ENCODE measurements around the gene FIS1. TPM values are rescaled to one million over a fixed set of nuclear protein-coding genes. Genes with fewer than 3 reads are reported as not detected.

FIS1 gene
- total and polyA plus RNA-seq, 2 donors (not counting 1 experiment from before 2014, with no cell fraction given) = 95.5 to 245 TPM

DNA sequence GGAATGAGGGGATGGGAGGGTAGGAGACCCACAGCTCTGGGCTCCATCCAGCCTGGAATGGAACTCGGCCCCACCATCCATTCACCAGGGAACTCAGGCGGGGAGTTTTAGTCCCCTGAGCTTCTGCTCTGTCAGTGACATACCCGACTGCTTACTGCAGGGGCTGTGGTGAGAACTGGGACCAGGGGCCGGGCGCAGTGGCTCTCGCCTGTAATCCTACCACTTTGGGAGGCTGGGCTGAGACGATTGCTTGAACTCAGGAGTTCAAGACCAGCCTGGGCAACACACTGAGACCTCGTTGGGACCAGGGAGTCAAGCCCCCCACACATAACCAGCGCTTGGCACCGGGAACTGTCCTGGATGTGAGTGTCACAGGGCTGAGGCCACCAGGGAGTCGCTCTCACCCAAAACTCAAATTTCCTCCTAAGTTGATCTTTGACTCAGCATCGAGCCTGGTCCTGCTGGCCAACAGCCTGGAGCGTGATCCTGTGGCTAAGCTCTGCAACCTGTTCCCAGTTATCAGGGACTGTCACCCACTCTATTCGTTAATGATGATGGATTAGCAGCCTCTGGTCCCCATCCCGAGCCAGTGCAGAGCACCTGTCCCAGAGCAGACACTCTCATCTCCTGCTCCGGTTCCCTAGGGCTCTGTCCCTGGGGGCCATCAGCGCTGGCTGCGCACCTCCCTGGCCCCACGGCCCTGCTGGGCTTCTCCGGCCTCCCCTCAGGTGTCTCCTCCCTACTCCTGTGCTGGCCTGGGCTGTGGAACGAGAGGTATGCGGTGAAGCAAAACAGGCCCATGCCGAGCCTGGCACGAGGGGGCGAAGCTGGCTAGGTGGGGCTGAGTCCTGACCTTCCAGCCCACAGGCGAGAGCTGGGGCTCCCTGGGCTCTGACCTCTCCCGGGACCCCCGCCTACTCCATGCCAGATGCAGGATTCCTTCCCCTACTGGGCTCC lies 6.4 kb downstream of the FIS1 start:
- Histone ChIP-seq H3K4me1 (ENCODE audit: control insufficient read depth in 2 of 2, insufficient read depth in 2 of 2, low read length in 2 of 2) (peaks cover 1 to 14% of the 10 kb centered on the region in 2 donors), H4K20me1 (ENCODE audit: control insufficient read depth, insufficient read depth, low read length, poor library complexity, severe bottlenecking) (peaks cover 68% of the 10 kb centered on the region), H3K9ac (ENCODE audit: low read length) (no peak overlapping the region), H2AFZ (ENCODE audit: insufficient read depth, low read depth, low read length, poor library complexity, severe bottlenecking) (no peak overlapping the region), H3K36me3 (replicated peaks in 1 of 2; ENCODE audit: control extremely low read depth in 1 of 2, control insufficient read depth in 1 of 2, extremely low read depth in 1 of 2, insufficient read depth in 2 of 2, low read length in 1 of 2) (peaks cover 0 to 27% of the 10 kb centered on the region in 2 experiments), H3K4me2 (replicated peaks; ENCODE audit: low read depth, low read length, poor library complexity, severe bottlenecking) (no peak overlapping the region), H3K79me2 (ENCODE audit: control insufficient read depth, insufficient read depth, low read length) (peaks cover 45% of the 10 kb centered on the region), H3K4me3 (ENCODE audit: control extremely low read depth in 1 of 5, extremely low read depth in 1 of 5, insufficient read depth in 1 of 5, low read depth in 2 of 5, low read length in 4 of 5) (no peak overlapping the region), H3K27ac (ENCODE audit: low read length in 2 of 2) (no peak overlapping the region), H3K27me3 (replicated peaks in 1 of 4; ENCODE audit: control extremely low read depth in 1 of 4, control insufficient read depth in 3 of 4, insufficient read depth in 4 of 4, low read length in 3 of 4) (no peaks in the 10 kb centered on the region), H3K9me3 (ENCODE audit: control extremely low read depth in 1 of 3, control insufficient read depth in 2 of 3, insufficient read depth in 1 of 3, low read length in 2 of 3) (no peaks in the 10 kb centered on the region)
- Mint-ChIP-seq H3K4me3 (no peak overlapping the region), H3K4me1 (peaks cover 9% of the 10 kb centered on the region), H3K27me3 (no peaks in the 10 kb centered on the region), H3K27ac (no peak overlapping the region), H3K9me3 (ENCODE audit: insufficient read depth) (no peaks in the 10 kb centered on the region)
- ChIA-PET POLR2A (interaction anchor here (1.2 kb wide), 1 partner anchor 20 kb away, joined by 3 read pairs; the partner anchor contains the start of gene ZNHIT1), CTCF (interaction anchor here (0.6 to 1.3 kb wide), 2 partner anchors 13 to 46 kb away, joined by 3 read pairs; no protein-coding TSS in a partner anchor)
- ATAC-seq (ENCODE audit: low read depth) = no peak
- TF ChIP-seq EZH2 (IDR thresholded peaks at IDR 0.05; ENCODE audit: borderline replicate concordance, insufficient read depth, low read depth, low read length, poor library complexity, severe bottlenecking) = no peak
- TF ChIP-seq, protein P1, sequence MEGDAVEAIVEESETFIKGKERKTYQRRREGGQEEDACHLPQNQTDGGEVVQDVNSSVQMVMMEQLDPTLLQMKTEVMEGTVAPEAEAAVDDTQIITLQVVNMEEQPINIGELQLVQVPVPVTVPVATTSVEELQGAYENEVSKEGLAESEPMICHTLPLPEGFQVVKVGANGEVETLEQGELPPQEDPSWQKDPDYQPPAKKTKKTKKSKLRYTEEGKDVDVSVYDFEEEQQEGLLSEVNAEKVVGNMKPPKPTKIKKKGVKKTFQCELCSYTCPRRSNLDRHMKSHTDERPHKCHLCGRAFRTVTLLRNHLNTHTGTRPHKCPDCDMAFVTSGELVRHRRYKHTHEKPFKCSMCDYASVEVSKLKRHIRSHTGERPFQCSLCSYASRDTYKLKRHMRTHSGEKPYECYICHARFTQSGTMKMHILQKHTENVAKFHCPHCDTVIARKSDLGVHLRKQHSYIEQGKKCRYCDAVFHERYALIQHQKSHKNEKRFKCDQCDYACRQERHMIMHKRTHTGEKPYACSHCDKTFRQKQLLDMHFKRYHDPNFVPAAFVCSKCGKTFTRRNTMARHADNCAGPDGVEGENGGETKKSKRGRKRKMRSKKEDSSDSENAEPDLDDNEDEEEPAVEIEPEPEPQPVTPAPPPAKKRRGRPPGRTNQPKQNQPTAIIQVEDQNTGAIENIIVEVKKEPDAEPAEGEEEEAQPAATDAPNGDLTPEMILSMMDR (IDR thresholded peaks at IDR 0.05) = no peak
- no peak for DNase-seq
- 53% methylated on average over 24 of the region's 28 CpGs for WGBS (ENCODE audit: insufficient coverage)
- intact Hi-C loops (cut with micrococcal nuclease) = no loop called here
